Endothelial cell of umbilical vein (primary cell): ENCODE results near the gene GABRR2. TPM values are rescaled to one million over a fixed set of nuclear protein-coding genes. Genes with fewer than 3 reads are reported as not detected.

Experiments used
- BruUV-seq: library from RNA; stranded (reverse); fragments of 400-500 nt; replicated peaks from 2 replicates; lab custom pipeline; 2021; lab: Mats Ljungman, UMichigan
- CTCF ChIA-PET: fragments of 300-600, 350-600 bp; sonication (Branson Sonifier 250); formaldehyde crosslinking; loops from one replicate; lab custom pipeline; 2021; ENCODE audit warnings: antibody characterized with exemption, inconsistent platforms; lab: Charles Lee
- POLR2A ChIA-PET: fragments of 300-600, 350-600 bp; sonication (Branson Sonifier 250); formaldehyde crosslinking; loops from one replicate; lab custom pipeline; 2021; ENCODE audit warnings: antibody characterized with exemption, inconsistent platforms; lab: Charles Lee
- DNase-seq: peaks from one replicate; pipeline ENCODE4 v3.0.0-alpha.2; 2011; ENCODE audit warnings: low read depth, low spot score
- FAIRE-seq: peaks from 2 replicates; lab custom pipeline; 2011; peaks lifted over from hg19 to GRCh38; lab: Jason Lieb, UNC
- H2AFZ ChIP-seq: 2 replicates; pipeline ENCODE4 v1.6.0; 2012; ENCODE audit warnings: low read depth, low read length, control low read depth, inconsistent platforms
- H3K27ac ChIP-seq: 2 replicates; pipeline ENCODE4 v1.5.1; 2011; ENCODE audit warnings: low read depth, mild to moderate bottlenecking, control low read depth, low read length, moderate library complexity; ENCODE audit not compliant: insufficient read depth
- H3K27me3 ChIP-seq, 2 experiments: 2 replicates each; pipeline versions ENCODE4 v1.6.0 to v1.6.1; 2011; ENCODE audit warnings: low read length in 2 of 2, mixed read lengths in 1 of 2; ENCODE audit not compliant: control insufficient read depth in 2 of 2, insufficient read depth in 2 of 2
- H3K36me3 ChIP-seq, 2 experiments: 2 replicates in 1 of 2; 3 replicates in 1 of 2; pipeline ENCODE4 v1.5.1; 2011; ENCODE audit warnings: low read length in 2 of 2, mild to moderate bottlenecking in 1 of 2, moderate library complexity in 1 of 2; ENCODE audit not compliant: control insufficient read depth in 2 of 2, insufficient read depth in 2 of 2; ENCODE audit errors: extremely low read depth in 1 of 2
- H3K4me1 ChIP-seq: 3 replicates; pipeline ENCODE4 v1.5.1; 2011; ENCODE audit warnings: mild to moderate bottlenecking, low read length; ENCODE audit not compliant: control insufficient read depth, insufficient read depth; ENCODE audit errors: extremely low read depth
- H3K4me2 ChIP-seq: 2 replicates; pipeline ENCODE4 v1.6.1; 2011; ENCODE audit warnings: low read length, control low read depth, mixed read lengths; ENCODE audit not compliant: insufficient read depth
- H3K4me3 ChIP-seq, 3 experiments: fragments of 200-600 bp in 1 of 3; sonication (generic), shearing (Covaris generic) in 1 of 3; replicated peaks in 1 of 3; 2 replicates each; pipeline ENCODE4 v1.5.1; 2011 to 2016; ENCODE audit warnings: control low read depth in 3 of 3, low read length in 3 of 3, mild to moderate bottlenecking in 2 of 3, inconsistent platforms in 1 of 3, low read depth in 1 of 3, moderate library complexity in 1 of 3; ENCODE audit not compliant: insufficient read depth in 1 of 3
- H3K79me2 ChIP-seq: 2 replicates; pipeline ENCODE4 v1.6.0; 2012; ENCODE audit warnings: low read length, inconsistent platforms; ENCODE audit not compliant: control insufficient read depth, insufficient read depth
- H3K9ac ChIP-seq: replicated peaks from 2 replicates; pipeline ENCODE3; 2011; ENCODE audit warnings: low read length, control low read depth; ENCODE audit not compliant: insufficient read depth; ENCODE audit errors: extremely low read depth
- H3K9me1 ChIP-seq: replicated peaks from 3 replicates; pipeline ENCODE4 v1.6.0; 2011; ENCODE audit warnings: mild to moderate bottlenecking, low read length; ENCODE audit not compliant: control insufficient read depth, insufficient read depth; ENCODE audit errors: extremely low read depth
- H3K9me3 ChIP-seq: replicated peaks from 2 replicates; pipeline ENCODE4 v1.5.1; 2012; ENCODE audit warnings: low read length, inconsistent platforms; ENCODE audit not compliant: control insufficient read depth, insufficient read depth
- H4K20me1 ChIP-seq: replicated peaks from 2 replicates; pipeline ENCODE3; 2011; ENCODE audit warnings: mild to moderate bottlenecking, low read length; ENCODE audit not compliant: control insufficient read depth, insufficient read depth; ENCODE audit errors: extremely low read depth
- CTCF ChIP-seq, 2 donors: IDR thresholded peaks; 1 replicate in 1 of 2; 2 replicates in 1 of 2; pipeline ENCODE4 v1.5.1; 2011; ENCODE audit warnings: low read length in 2 of 2, mild to moderate bottlenecking in 2 of 2, moderate library complexity in 2 of 2, control low read depth in 1 of 2, inconsistent platforms in 1 of 2, low read depth in 1 of 2; ENCODE audit not compliant: insufficient read depth in 1 of 2; ENCODE audit errors: extremely low read depth in 1 of 2
- EZH2 ChIP-seq: IDR thresholded peaks from 2 replicates; pipeline ENCODE4 v1.6.1; 2012; ENCODE audit warnings: borderline replicate concordance, low read depth, mild to moderate bottlenecking, moderate library complexity, low read length, inconsistent platforms; ENCODE audit not compliant: severe bottlenecking
- FOS ChIP-seq: IDR thresholded peaks from 2 replicates; pipeline ENCODE4 v1.6.1; 2011; ENCODE audit warnings: mild to moderate bottlenecking, low read length, moderate library complexity, borderline replicate concordance; ENCODE audit not compliant: insufficient read depth
- GATA2 ChIP-seq: IDR thresholded peaks from 2 replicates; pipeline ENCODE4 v1.7.0; 2011; ENCODE audit warnings: low read depth, mild to moderate bottlenecking, moderate library complexity, mixed read lengths, low read length; ENCODE audit not compliant: insufficient read length, insufficient read depth
- JUN ChIP-seq: IDR thresholded peaks from 2 replicates; pipeline ENCODE4 v1.6.1; 2011; ENCODE audit warnings: borderline replicate concordance, low read depth; ENCODE audit not compliant: insufficient read length, insufficient read depth
- MAX ChIP-seq: IDR thresholded peaks from 2 replicates; pipeline ENCODE4 v1.6.1; 2011; ENCODE audit not compliant: insufficient read depth, insufficient read length
- MYC ChIP-seq: IDR thresholded peaks from one replicate; pipeline ENCODE4 v1.6.1; 2011; ENCODE audit warnings: mild to moderate bottlenecking, low read depth, low read length
- POLR2A ChIP-seq: IDR thresholded peaks from 2 replicates; pipeline ENCODE4 v1.6.1; 2012; ENCODE audit warnings: low read depth, mild to moderate bottlenecking, control low read depth, low read length
- POLR2AphosphoS5 ChIP-seq: IDR thresholded peaks from 2 replicates; pipeline ENCODE4 v1.6.1; 2012; ENCODE audit warnings: low read depth, mild to moderate bottlenecking, control low read depth, low read length, moderate library complexity; ENCODE audit not compliant: insufficient read depth
- dilution Hi-C: fragments of 300-500 bp; cut with MboI; formaldehyde crosslinking; loops from one replicate; pipeline ENCODE4 v1.15.0; 2019; ENCODE audit warnings: low sequenced_read_pairs; ENCODE audit not compliant: extremely low pct_ligation_motif_present
- intact Hi-C: fragments of 100-400 bp; cut with micrococcal nuclease; formaldehyde crosslinking; loops from one replicate; pipeline ENCODE4 v1.10.0; 2022
- polyA plus RNA-seq, 4 experiments: library from polyadenylated mRNA; depleted of rRNA in 3 of 4; stranded (reverse) in 3 of 4; unstranded in 1 of 4; fragments of >200 nt; gene quantifications; 2 replicates each; pipeline versions ENCODE4 v1.2.1 to v1.2.3, GENCODE V29; 2011 to 2012; ENCODE audit warnings: missing spikeins in 1 of 4
- total RNA-seq: library from RNA; stranded (reverse); gene quantifications from 2 replicates; pipeline ENCODE4 v1.2.3, GENCODE V29; 2021

GABRR2 gene
- total and polyA plus RNA-seq, 2 donors (not counting 3 experiments of a cell fraction or from before 2014, with no cell fraction given), result 1.4 to 3.6 TPM

- Histone ChIP-seq H3K4me3 (no peak overlapping the region), H3K27me3 (peaks cover 17 to 30% of the 10 kb centered on the region in 2 experiments), H3K27ac (no peak overlapping the region), H3K9ac (no peak overlapping the region), H3K36me3 (no peaks in the 10 kb centered on the region), H4K20me1 (no peaks in the 10 kb centered on the region), H2AFZ (no peak overlapping the region), H3K9me1 (no peaks in the 10 kb centered on the region), H3K9me3 (no peaks in the 10 kb centered on the region), H3K4me1 (no peaks in the 10 kb centered on the region), H3K79me2 (no peaks in the 10 kb centered on the region), H3K4me2 (no peak overlapping the region)
- POLR2A ChIA-PET, result interaction anchor here (0.6 kb wide), 1 partner anchor 225 kb away, joined by 3 read pairs; no protein-coding TSS in a partner anchor
- DNase-seq, result no peak
- dilution Hi-C loops, result no loop called here
- intact Hi-C loops, result no loop called here
- CTCF ChIA-PET, result interaction anchor here (1.2 kb wide), 1 partner anchor 234 kb away, joined by 3 read pairs; no protein-coding TSS in a partner anchor
- no peak for TF ChIP-seq EZH2
- TF ChIP-seq POLR2A, result no peak
- no peak for TF ChIP-seq MAX
- no peak for TF ChIP-seq CTCF (IDR thresholded peaks at IDR 0.05; ENCODE audit: extremely low read depth in 1 of 2, insufficient read depth in 1 of 2, low read depth in 1 of 2, low read length in 2 of 2)
- no peak for TF ChIP-seq GATA2
- no peak for FAIRE-seq
- no TSS peak for BruUV-seq
Measured at GRCh38 chr6:89216411-89216810, 98.7 kb downstream of the GABRR2 start.

GRCh38 chr6:89215391-89215790 is 99.7 kb downstream of the GABRR2 start:
- DNase-seq (no peak), FAIRE-seq (no peak)
- H3K79me2 ChIP-seq, result no peaks in the 10 kb centered on the region
- no peak overlapping the region for H3K4me3 ChIP-seq
- CTCF ChIA-PET, result interaction anchor here (1.2 kb wide), 1 partner anchor 233 kb away, joined by 3 read pairs; no protein-coding TSS in a partner anchor
- dilution Hi-C loops, result no loop called here
- no peaks in the 10 kb centered on the region for H3K9me1 ChIP-seq
- H3K36me3 ChIP-seq, result no peaks in the 10 kb centered on the region
- intact Hi-C loops, result no loop called here
- TF ChIP-seq MAX (no peak), EZH2 (no peak), GATA2 (no peak), POLR2A (no peak), JUN (no peak), CTCF (IDR thresholded peaks at IDR 0.05; ENCODE audit: extremely low read depth in 1 of 2, insufficient read depth in 1 of 2, low read depth in 1 of 2, low read length in 2 of 2) (no peak), POLR2AphosphoS5 (no peak), MYC (no peak), FOS (no peak)
- no peak overlapping the region for H3K4me2 ChIP-seq
- no peak overlapping the region for H3K27ac ChIP-seq
- no peaks in the 10 kb centered on the region for H4K20me1 ChIP-seq
- H3K9ac ChIP-seq, result no peak overlapping the region
- H3K9me3 ChIP-seq, result no peaks in the 10 kb centered on the region
- peaks cover 17 to 30% of the 10 kb centered on the region in 2 experiments for H3K27me3 ChIP-seq
- no peaks in the 10 kb centered on the region for H3K4me1 ChIP-seq
- no peak overlapping the region for H2AFZ ChIP-seq
- POLR2A ChIA-PET, result no interaction called here
- BruUV-seq, result no TSS peak
